Smooth muscle cell (in vitro differentiated cells): ENCODE results near the gene TRIAP1. TPM values are rescaled to one million over a fixed set of nuclear protein-coding genes. Genes with fewer than 3 reads are reported as not detected.

ENCODE experiments used
- DNase-seq: peaks from one replicate; lab custom pipeline; 2025; ENCODE audit not compliant: unreplicated experiment; lab: John Stamatoyannopoulos, UW
- H2AFZ ChIP-seq: fragments of 200-600 bp; sonication (generic); 2 replicates; pipeline ENCODE4 v1.6.0; 2016; ENCODE audit warnings: antibody characterized with exemption, low read depth, mild to moderate bottlenecking
- H3F3A ChIP-seq: fragments of 200-600 bp; sonication (generic); 2 replicates; pipeline ENCODE4 v1.6.0; 2017; ENCODE audit warnings: antibody characterized with exemption, low read depth
- H3K27ac ChIP-seq: fragments of 200-600 bp; sonication (generic); 2 replicates; pipeline ENCODE4 v1.5.1; 2016; ENCODE audit warnings: low read depth, mild to moderate bottlenecking
- H3K27me3 ChIP-seq: fragments of 200-600 bp; sonication (generic); 2 replicates; pipeline ENCODE4 v1.6.1; 2016; ENCODE audit warnings: low read depth, mild to moderate bottlenecking
- H3K36me3 ChIP-seq: fragments of 200-600 bp; sonication (generic); 2 replicates; pipeline ENCODE4 v1.5.1; 2016; ENCODE audit warnings: low read depth
- H3K4me1 ChIP-seq: fragments of 200-600 bp; sonication (generic); 2 replicates; pipeline ENCODE4 v1.5.1; 2016; ENCODE audit warnings: low read depth
- H3K4me2 ChIP-seq: fragments of 200-600 bp; sonication (generic); 2 replicates; pipeline ENCODE4 v1.6.0; 2016; ENCODE audit warnings: mild to moderate bottlenecking
- H3K4me3 ChIP-seq: fragments of 200-600 bp; sonication (generic); 2 replicates; pipeline ENCODE4 v1.5.1; 2016; ENCODE audit warnings: mild to moderate bottlenecking
- H3K79me2 ChIP-seq: fragments of 200-600 bp; sonication (generic); 2 replicates; pipeline ENCODE4 v1.6.0; 2016; ENCODE audit warnings: low read depth, mild to moderate bottlenecking
- H3K9ac ChIP-seq: fragments of 200-600 bp; sonication (generic); 2 replicates; pipeline ENCODE4 v1.6.0; 2016; ENCODE audit warnings: low read depth
- H3K9me3 ChIP-seq: fragments of 200-600 bp; sonication (generic); replicated peaks from 2 replicates; pipeline ENCODE4 v1.5.1; 2016; ENCODE audit warnings: low read depth
- H4K20me1 ChIP-seq: fragments of 200-600 bp; sonication (generic); 2 replicates; pipeline ENCODE4 v1.6.0; 2016; ENCODE audit warnings: low read depth
- WGBS: methylation state at CpG from one replicate; pipeline ENCODE4 v1.1.7; 2016; ENCODE audit warnings: low lambda C conversion rate; 5-methylcytosine and 5-hydroxymethylcytosine counted together
- polyA plus RNA-seq: library from polyadenylated mRNA; unstranded; fragments of >200 nt; fragmentation: Nextera tagmentation; extraction: Ambion mirVana; gene quantifications from 2 replicates; pipeline ENCODE4 v1.2.1, GENCODE V29; 2016
- total RNA-seq: library from RNA; depleted of rRNA; stranded (reverse); fragments of >200 nt; gene quantifications from 2 replicates; pipeline ENCODE4 v1.2.3, GENCODE V29; 2014
- TF ChIP-seq, protein P1 (sequence below): fragments of 200-600 bp; sonication (generic); IDR thresholded peaks from 2 replicates; pipeline ENCODE4 v1.5.1; 2017; ENCODE audit warnings: borderline replicate concordance, mild to moderate bottlenecking, antibody characterized with exemption; ENCODE audit not compliant: insufficient read depth, poor library complexity, severe bottlenecking

TRIAP1 gene
- total and polyA plus RNA-seq, 2 experiments from 2014 or later = 47.1 to 67.0 TPM

DNA sequence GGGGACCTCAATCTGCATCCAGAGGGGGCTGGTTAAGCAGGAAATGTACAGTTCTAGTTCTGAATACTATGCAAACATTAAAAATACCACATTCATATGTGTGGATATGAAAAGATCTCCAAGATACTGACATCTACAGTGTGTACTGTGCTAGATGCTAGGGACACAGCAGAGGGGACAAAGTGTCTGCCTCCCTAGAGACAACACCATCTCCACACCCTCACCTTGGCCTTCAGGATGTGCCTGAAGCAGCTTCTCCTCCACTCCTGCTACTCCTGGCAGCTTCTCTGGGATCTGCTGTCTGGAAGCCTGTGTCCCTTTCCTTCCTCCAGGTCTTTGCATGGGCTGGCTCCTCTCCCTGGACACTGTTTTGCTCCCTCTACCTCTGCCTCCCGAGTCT, 34.0 kb upstream of the TRIAP1 start:
- Histone ChIP-seq H3K27me3 (no peaks in the 10 kb centered on the region), H3F3A (no peaks in the 10 kb centered on the region)
- WGBS = 88% methylated on average over 1 of the region's 1 CpG

DNA sequence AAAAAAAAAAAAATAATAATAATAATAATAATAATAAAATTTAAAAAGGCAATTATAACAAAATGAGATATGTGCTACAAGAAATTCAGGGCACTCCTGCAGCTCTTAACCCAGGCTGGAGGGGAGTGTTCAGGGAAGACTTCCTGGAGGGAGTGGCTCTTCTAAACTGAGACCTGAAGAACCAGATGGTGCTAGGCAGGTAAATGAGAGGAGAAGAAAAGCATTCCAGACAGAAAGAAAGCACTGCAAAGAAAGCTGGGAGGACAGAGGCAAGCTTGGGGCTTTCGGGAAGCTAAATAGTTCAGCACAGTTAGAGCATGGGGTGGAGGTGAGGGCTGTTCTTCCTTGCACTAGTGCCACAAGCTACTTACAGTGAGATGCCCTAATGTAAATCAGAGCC, 33.3 kb upstream of the TRIAP1 start:
- 79% methylated on average over 1 of the region's 1 CpG for WGBS
- H3K9me3 ChIP-seq = no peaks in the 10 kb centered on the region

More for the DNA sequence above, 34.0 kb upstream of the TRIAP1 start:
- Histone ChIP-seq H3K36me3 (no peaks in the 10 kb centered on the region), H3K9ac (no peak overlapping the region), H3K4me1 (no peaks in the 10 kb centered on the region), H3K4me3 (no peak overlapping the region), H3K9me3 (no peaks in the 10 kb centered on the region), H4K20me1 (no peaks in the 10 kb centered on the region), H3K79me2 (peaks cover 10% of the 10 kb centered on the region), H3K27ac (no peak overlapping the region), H2AFZ (no peak overlapping the region), H3K4me2 (no peak overlapping the region)
- TF ChIP-seq, protein P1, sequence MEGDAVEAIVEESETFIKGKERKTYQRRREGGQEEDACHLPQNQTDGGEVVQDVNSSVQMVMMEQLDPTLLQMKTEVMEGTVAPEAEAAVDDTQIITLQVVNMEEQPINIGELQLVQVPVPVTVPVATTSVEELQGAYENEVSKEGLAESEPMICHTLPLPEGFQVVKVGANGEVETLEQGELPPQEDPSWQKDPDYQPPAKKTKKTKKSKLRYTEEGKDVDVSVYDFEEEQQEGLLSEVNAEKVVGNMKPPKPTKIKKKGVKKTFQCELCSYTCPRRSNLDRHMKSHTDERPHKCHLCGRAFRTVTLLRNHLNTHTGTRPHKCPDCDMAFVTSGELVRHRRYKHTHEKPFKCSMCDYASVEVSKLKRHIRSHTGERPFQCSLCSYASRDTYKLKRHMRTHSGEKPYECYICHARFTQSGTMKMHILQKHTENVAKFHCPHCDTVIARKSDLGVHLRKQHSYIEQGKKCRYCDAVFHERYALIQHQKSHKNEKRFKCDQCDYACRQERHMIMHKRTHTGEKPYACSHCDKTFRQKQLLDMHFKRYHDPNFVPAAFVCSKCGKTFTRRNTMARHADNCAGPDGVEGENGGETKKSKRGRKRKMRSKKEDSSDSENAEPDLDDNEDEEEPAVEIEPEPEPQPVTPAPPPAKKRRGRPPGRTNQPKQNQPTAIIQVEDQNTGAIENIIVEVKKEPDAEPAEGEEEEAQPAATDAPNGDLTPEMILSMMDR = no peak
- DNase-seq = no peak

DNA sequence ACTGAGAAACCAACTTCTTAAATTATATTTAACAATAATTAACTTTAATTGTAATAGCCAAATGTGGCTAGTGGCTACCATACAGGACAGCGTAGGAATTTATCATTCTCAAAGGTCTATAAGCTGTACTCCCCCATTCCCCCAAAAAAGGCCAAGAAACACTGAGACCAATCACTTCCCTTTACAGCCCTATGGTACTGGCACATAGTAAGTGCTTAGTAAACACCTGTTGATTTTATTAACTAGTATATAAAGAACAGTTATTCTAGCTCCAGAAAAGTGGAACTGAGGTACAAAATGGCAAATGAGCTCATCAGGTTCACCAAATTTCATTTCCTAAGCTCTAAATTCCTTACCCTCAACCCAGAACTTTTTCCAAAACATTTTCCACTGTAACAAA, 29.5 kb upstream of the TRIAP1 start:
- Histone ChIP-seq H3K36me3 (no peaks in the 10 kb centered on the region), H3K9ac (no peak overlapping the region), H3K27ac (peak overlapping the region; percentile 71), H3K79me2 (peaks cover 31% of the 10 kb centered on the region), H3K4me3 (no peak overlapping the region), H3K4me2 (no peak overlapping the region), H3K4me1 (peaks cover 2% of the 10 kb centered on the region), H3K9me3 (no peaks in the 10 kb centered on the region), H2AFZ (no peak overlapping the region), H4K20me1 (no peaks in the 10 kb centered on the region), H3F3A (no peaks in the 10 kb centered on the region), H3K27me3 (no peaks in the 10 kb centered on the region)
- TF ChIP-seq, protein P1 = no peak
- WGBS = 100% methylated on average over 1 of the region's 1 CpG
- DNase-seq = no peak

More for the DNA sequence above, 33.3 kb upstream of the TRIAP1 start:
- TF ChIP-seq, protein P1 = no peak
- no peak overlapping the region for H3K9ac ChIP-seq
- DNase-seq = no peak
- no peak overlapping the region for H3K27ac ChIP-seq
- H3K4me2 ChIP-seq = no peak overlapping the region
- no peaks in the 10 kb centered on the region for H3K27me3 ChIP-seq
- H3K79me2 ChIP-seq = peaks cover 11% of the 10 kb centered on the region
- no peaks in the 10 kb centered on the region for H3F3A ChIP-seq
- H3K4me1 ChIP-seq = no peaks in the 10 kb centered on the region
- H4K20me1 ChIP-seq = no peaks in the 10 kb centered on the region
- no peak overlapping the region for H3K4me3 ChIP-seq
- H2AFZ ChIP-seq = no peak overlapping the region
- no peaks in the 10 kb centered on the region for H3K36me3 ChIP-seq

DNA sequence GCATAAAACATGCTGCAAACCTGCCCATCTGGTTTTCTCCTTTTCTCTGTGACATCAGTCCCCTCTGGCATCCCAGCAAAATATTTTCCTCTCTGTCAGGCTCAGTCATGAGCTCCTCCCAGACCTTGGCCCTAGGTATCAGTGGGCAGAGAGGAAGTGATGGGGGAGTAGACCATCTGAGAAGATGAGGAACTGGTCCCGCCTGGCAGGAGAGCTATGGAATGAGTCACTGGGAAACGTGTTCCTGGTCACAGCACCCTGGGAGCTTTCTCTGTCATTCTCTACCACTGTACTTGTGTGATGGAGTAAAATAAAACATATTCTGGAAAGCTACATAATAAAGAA, 28.4 kb upstream of the TRIAP1 start:
- Histone ChIP-seq H3K27me3 (no peaks in the 10 kb centered on the region), H3K9ac (peak overlapping the region; percentile 8), H4K20me1 (no peaks in the 10 kb centered on the region), H2AFZ (peak overlapping the region; percentile 6), H3K27ac (peak overlapping the region; percentile 71), H3K36me3 (no peaks in the 10 kb centered on the region), H3K9me3 (no peaks in the 10 kb centered on the region), H3K79me2 (peaks cover 40% of the 10 kb centered on the region), H3K4me1 (peaks cover 7% of the 10 kb centered on the region), H3K4me3 (no peak overlapping the region), H3F3A (no peaks in the 10 kb centered on the region), H3K4me2 (peak overlapping the region; percentile 55)
- DNase-seq = no peak
- 10% methylated on average over 2 of the region's 2 CpGs for WGBS
- TF ChIP-seq, protein P1 = no peak
